Endothelial cell of hepatic sinusoid (primary cell): Measurements from ENCODE around the gene TMEM181.

Experiments used
- in situ Hi-C: cut with HindIII; loops from 2 replicates; pipeline ENCODE4 v1.10.0; 2017; ENCODE audit warnings: low sequenced_read_pairs

TMEM181 gene

GRCh38 chr6:158561321-158561884 lies 1.5 kb downstream of the TMEM181 start:
- in situ Hi-C loops, result no loop called here

GRCh38 chr6:158561938-158562337 lies 2.0 kb downstream of the TMEM181 start:
- in situ Hi-C loops, result no loop called here

- in situ Hi-C loops, result no loop called here
These were observed 4.6 kb downstream of the TMEM181 start for GRCh38 chr6:158564243-158565121.

- in situ Hi-C loops, result no loop called here
These were observed 5.2 kb downstream of the TMEM181 start for GRCh38 chr6:158565122-158565429.

GRCh38 chr6:158565482-158566040 lies 5.7 kb downstream of the TMEM181 start:
- in situ Hi-C loops, result no loop called here

- in situ Hi-C loops, result no loop called here
These were observed 6.4 kb downstream of the TMEM181 start for GRCh38 chr6:158566207-158566818.

GRCh38 chr6:158567152-158567551 lies 7.3 kb downstream of the TMEM181 start:
- in situ Hi-C loops, result no loop called here

GRCh38 chr6:158567871-158568401 lies 8.0 kb downstream of the TMEM181 start:
- in situ Hi-C loops, result no loop called here

- in situ Hi-C loops, result no loop called here
These were observed 8.7 kb downstream of the TMEM181 start for GRCh38 chr6:158568549-158568948.

- in situ Hi-C loops, result no loop called here
These were observed 9.1 kb downstream of the TMEM181 start for GRCh38 chr6:158569036-158569435.

- in situ Hi-C loops, result no loop called here
These were observed 10.7 kb downstream of the TMEM181 start for GRCh38 chr6:158570681-158570962.

- in situ Hi-C loops, result no loop called here
These were observed 12.1 kb downstream of the TMEM181 start for GRCh38 chr6:158571826-158572652.

- in situ Hi-C loops, result no loop called here
These were observed 13.0 kb downstream of the TMEM181 start for GRCh38 chr6:158572653-158573541.

- in situ Hi-C loops, result no loop called here
These were observed 13.6 kb downstream of the TMEM181 start for GRCh38 chr6:158573542-158573931.

- in situ Hi-C loops, result no loop called here
These were observed 14.9 kb downstream of the TMEM181 start for GRCh38 chr6:158574800-158575199.

GRCh38 chr6:158575550-158575949 lies 15.7 kb downstream of the TMEM181 start:
- in situ Hi-C loops, result no loop called here

- in situ Hi-C loops, result no loop called here
These were observed 24.4 kb downstream of the TMEM181 start for GRCh38 chr6:158584236-158584651.

GRCh38 chr6:158586652-158587051 lies 26.8 kb downstream of the TMEM181 start:
- in situ Hi-C loops, result no loop called here

- in situ Hi-C loops, result no loop called here
These were observed 29.5 kb downstream of the TMEM181 start for GRCh38 chr6:158589366-158589765.
